EH (cell line): ENCODE measurements around the gene BARD1.
"Not testable (repeated sequence)": the region's sequence is repeated elsewhere in the genome, so short reads cannot be mapped to it uniquely, and the experiment has no call there.

Experiments used
- DNase-seq: peaks from one replicate; pipeline ENCODE4 v3.0.0-alpha.2; 2015; ENCODE audit warnings: low read depth

BARD1 gene

DNA sequence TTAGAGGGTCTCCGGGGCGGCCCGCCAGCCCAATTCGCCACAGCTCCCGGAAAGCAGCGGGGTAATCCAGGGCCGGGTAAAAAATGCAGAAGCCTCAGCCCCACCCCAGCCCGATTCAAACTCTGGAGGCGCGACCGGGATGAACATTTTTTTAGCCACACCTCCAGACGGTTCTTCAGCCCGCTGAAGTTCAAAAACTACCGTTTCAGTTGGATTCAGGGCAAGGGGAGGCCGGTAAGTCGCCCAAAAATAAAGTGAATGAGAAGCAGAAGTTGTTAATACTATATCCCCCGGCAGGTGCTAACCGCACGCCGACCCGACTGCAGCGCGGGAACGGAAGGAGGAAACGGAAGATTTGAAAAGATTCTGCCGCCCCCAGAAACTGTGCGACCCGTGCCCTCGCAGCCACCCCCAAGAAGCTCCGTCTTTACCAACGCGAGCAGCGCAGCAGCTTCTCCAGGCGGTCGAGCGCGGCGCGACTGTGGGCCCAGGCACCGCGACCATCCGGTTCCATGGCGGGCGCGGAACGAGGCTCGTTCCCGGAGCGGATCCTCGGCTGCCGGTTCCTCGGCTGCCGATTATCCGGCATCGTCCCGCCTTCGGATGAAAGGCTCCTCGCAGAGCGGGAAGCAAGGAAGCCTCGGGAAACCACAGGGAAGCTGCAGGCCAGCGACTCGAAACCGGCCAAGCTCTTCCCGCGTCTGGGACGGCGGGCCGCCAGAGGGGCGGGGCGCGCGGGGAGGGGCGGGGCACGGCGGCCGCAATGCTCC is at the start of gene BARD1:
TSS of gene BARD1 (minus strand) at position 703 of the 770 bp plus-strand sequence. CDS start at position 589, 114 bp downstream.
- DNase-seq, result peak; percentile 73

DNA sequence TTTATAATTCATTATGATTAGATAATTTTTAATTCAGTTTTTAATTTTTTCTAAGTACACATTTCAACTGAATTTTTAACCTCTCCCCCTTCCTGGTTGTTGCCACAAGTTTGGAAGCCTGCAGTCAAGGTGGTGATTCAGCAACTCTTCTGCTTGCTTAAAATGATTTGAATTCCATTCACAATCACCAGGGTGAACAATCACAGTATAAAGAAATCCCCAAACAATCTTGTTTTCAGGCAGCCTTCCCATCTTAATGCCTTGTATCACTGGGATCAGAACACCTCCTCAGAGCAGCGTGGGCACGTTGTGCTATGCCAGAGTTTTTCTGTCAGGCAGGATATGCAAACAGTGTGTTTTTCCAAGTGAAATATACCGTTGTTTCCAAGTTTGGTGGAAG is 46.7 kb upstream of the BARD1 start:
- DNase-seq, result peak; percentile 20

GRCh38 chr2:214853906-214854305 is 44.4 kb upstream of the BARD1 start:
- DNase-seq, result no peak

GRCh38 chr2:214843823-214844222 is 34.3 kb upstream of the BARD1 start:
- DNase-seq, result no peak

GRCh38 chr2:214839464-214839863 is 30.0 kb upstream of the BARD1 start:
- no peak for DNase-seq

DNA sequence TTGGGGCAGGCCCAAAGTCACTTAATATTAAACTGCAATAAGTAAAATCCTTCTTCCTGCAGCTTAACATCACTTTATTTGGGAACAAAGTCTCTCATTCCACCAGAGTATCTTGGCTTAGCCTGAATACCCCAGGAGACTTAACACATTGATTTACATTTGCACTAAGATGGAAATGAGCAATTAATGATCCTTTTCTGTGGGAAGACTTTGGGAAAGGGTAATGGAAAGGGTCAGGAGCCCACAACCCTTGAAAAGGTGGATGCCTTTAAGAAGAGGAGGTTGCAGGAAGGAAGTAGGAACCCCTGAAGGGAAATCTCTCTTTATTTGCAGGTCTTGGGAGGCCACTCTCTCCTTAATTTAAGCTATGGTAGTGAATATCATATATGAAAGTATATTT is 28.0 kb upstream of the BARD1 start:
- DNase-seq, result no peak

- peak; percentile 20 for DNase-seq
Observed at GRCh38 chr2:214836568-214836967, 27.1 kb upstream of the BARD1 start.

DNA sequence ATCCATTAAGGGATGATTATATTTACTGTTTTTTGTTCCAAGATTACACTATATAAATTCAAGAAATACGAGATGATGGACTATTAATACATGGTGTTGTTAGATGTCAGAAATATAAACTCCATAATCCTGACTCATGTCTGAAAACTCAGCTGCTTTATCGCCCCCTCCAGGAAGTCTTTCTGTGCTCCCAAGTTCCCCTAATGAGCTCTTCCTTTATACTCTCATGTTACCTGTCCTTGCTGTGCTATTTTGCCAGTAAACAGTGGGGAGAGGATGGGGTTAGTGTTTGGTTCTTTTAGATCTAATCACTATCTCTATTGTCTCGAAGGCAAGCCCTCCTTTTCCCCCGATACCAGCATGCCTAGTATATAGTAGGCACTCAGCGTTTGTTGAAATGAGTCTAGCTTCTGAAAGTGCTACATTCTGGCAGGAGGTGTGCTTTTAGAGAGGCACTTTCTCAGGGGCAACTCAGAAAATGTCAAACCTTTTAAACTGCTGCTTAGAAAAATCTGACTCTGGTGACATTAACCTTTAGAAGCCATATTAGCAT is 21.4 kb upstream of the BARD1 start:
- peak; percentile 39 for DNase-seq

DNA sequence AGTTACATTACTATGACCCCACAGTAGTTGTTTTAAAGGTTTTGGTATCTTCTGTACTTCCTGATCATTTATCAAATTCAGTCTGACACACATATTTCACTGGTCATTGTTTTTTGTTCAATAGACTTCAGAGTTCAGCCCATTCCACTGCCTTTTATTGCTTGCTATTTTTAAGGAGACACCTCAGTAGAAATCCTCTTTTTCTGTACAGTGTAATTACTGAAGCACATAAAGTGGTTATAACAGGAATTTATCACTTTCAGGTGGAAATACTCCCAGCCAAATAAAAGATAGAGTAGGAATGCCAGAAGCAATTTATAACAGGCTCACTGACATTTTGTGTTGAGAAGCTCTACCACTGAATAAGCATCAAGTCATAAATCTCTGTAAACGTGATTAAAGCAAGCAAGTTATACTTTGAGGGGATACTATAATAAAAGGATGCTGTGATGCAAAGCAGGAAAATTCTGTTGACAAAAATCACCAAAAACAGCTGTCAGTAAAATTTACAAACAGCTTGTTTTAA is 6.6 kb upstream of the BARD1 start:
- no peak for DNase-seq

DNA sequence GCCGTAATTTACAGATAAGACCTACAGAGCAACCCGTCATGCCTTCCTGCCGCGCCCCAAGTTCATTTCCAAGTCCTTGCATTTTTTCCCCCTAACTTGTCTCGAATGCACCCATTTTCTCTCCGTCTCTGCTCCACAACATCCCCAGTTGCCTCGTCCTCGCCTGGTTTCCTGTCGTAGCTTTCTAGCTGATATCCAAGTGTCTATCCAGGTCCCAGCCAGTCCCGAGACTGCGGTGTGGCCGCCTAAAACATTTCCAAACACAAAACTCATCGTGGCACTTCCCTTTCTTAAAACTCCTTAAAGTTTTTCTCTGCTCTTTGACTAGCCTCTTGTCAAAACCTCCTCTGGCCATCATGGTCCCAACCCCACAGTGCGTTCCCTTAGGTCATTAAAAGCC is 1.2 kb upstream of the BARD1 start:
- no peak for DNase-seq

DNA sequence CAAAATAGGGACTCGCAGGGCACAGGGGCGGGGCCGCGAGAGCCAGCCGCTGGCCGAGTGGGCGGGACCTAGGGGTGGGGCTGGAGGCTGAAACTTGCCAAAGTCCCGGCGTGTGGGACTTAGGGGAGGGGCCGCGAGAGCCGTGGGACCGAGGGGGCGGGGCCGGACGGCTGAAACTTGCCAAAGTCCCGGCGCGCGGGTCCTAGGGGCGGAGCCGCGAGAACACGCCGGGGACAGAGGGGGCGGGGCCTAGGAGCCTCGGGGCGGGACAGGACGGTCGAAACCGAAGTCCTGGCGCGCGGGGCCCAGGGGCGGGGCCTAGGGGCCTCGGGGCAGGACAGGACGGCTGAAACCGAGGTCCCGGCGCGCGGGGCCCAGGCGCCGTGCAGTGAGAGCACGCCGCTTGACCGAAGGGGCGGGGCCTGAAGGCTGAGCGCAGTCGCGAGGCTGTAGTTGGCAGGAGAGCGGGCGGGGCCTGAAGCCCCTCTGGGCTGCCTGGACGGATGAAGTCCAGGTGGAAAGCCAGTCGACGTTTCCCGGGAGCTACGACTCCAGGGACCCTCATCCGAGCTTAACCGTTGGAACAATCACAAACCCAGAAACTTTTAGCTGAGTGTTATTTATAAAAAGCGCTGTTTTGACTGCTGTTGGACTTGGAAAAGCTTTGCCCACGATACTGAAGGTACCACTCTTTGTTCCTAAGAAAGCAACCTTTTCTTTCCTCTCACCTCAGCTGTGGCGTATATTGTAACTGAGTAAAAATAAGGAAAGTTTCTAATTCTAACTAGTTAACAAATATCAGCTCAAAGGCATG is 475 bp upstream of the BARD1 start:
- peak; percentile 98 for DNase-seq

- DNase-seq, result no peak
Observed at GRCh38 chr2:214807653-214808052, 1.8 kb downstream of the BARD1 start.

- DNase-seq, result no peak
Observed at GRCh38 chr2:214801768-214802397, 7.6 kb downstream of the BARD1 start.

GRCh38 chr2:214801068-214801467 is 8.4 kb downstream of the BARD1 start:
- DNase-seq, result no peak

- DNase-seq, result no peak
Observed at GRCh38 chr2:214800180-214800579, 9.3 kb downstream of the BARD1 start.

DNA sequence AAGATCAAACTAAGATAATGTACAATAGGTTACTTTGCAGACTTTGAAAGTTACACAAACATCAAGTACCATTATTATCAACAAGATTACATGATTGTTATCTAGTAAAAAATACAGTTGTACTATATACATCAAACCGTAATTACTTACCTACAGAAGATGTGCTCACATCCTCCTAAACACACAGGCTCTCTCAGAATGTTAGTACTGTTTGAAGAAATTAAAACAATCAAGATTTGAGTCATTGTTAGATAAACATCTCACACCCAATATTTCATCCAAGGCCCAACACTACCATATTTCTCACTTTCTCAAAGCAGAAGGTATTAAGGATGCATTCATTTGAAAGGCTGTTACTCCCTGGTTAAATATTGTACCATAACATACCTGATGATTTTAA is 12.6 kb downstream of the BARD1 start:
- DNase-seq, result no peak

GRCh38 chr2:214783181-214783580 is 26.3 kb downstream of the BARD1 start:
- DNase-seq, result not testable (repeated sequence)

GRCh38 chr2:214782671-214783070 is 26.8 kb downstream of the BARD1 start:
- DNase-seq, result no peak

DNA sequence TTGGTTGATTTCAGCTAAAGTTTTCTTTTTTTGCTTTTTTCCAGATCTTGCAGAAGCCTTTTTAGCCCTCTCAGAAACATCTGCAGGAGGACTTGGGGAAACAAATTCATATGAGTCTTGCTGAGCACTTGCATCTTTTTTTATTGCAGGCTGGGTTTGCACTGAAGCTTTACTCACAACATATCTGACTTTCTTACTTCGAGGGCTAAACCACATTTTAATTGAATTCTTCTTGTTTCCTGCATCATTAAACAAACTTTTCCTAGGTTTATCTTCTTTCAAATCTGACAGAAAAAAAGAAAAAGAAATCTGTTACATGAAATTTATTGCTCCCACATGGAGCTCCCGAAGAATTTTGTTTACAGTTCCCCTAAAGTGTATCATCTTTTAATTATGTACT is 28.3 kb downstream of the BARD1 start:
- peak; percentile 73 for DNase-seq

DNA sequence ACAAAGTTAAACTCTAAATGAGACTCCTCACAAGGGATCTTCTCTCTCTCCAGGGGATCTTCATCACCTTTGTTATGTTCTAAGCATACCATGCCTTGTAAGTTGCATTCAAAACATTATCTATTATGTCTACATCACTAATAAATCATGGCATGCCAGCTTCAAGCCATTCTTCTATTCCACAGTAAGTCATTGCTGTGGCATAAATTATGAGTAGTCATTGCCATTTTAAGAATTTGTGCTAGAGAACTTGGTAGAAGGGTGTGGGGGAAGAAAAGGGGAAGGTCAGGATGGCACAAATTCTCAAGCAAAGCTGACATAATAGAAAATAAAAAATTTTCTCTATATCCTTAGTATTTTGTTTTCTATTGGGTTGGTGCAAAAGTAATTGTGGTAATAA is 33.5 kb downstream of the BARD1 start:
- no peak for DNase-seq

DNA sequence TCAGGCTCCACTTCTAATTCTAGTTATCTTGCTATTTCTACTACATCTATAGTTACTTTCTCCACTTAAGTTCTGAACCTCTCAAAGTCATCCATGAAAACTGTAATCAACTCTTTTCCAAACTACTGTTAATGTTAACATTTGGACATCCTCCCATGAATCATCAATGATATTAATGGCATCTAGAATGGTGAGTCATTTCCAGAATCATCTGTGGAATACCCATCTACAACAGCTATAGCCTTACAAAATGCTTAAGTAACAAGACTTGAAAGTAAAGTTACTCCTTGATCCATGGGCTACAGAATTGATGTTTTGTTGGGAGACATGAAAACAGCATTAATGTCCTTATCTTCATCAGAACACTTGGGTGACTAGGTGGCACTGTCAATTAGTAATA is 35.4 kb downstream of the BARD1 start:
- peak; percentile 58 for DNase-seq

GRCh38 chr2:214772443-214773015 is 37.0 kb downstream of the BARD1 start:
- DNase-seq, result no peak
